Measurements from ENCODE around the gene TMEM44.

- TF ChIP-seq, protein P1, sequence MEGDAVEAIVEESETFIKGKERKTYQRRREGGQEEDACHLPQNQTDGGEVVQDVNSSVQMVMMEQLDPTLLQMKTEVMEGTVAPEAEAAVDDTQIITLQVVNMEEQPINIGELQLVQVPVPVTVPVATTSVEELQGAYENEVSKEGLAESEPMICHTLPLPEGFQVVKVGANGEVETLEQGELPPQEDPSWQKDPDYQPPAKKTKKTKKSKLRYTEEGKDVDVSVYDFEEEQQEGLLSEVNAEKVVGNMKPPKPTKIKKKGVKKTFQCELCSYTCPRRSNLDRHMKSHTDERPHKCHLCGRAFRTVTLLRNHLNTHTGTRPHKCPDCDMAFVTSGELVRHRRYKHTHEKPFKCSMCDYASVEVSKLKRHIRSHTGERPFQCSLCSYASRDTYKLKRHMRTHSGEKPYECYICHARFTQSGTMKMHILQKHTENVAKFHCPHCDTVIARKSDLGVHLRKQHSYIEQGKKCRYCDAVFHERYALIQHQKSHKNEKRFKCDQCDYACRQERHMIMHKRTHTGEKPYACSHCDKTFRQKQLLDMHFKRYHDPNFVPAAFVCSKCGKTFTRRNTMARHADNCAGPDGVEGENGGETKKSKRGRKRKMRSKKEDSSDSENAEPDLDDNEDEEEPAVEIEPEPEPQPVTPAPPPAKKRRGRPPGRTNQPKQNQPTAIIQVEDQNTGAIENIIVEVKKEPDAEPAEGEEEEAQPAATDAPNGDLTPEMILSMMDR (IDR thresholded peaks at IDR 0.05; ENCODE audit: extremely low read depth in 1 of 2, insufficient read depth in 1 of 2, low read depth in 1 of 2, low read length in 2 of 2): no peak
- no peak for TF ChIP-seq MYC (IDR thresholded peaks at IDR 0.05; ENCODE audit: low read depth, low read length)
- TF ChIP-seq EZH2 (IDR thresholded peaks at IDR 0.05; ENCODE audit: borderline replicate concordance, low read depth, low read length, severe bottlenecking): no peak
- no peak for TF ChIP-seq MAX (IDR thresholded peaks at IDR 0.05; ENCODE audit: insufficient read depth, insufficient read length)
- no peak for TF ChIP-seq POLR2A (IDR thresholded peaks at IDR 0.05; ENCODE audit: low read depth, low read length)
- TF ChIP-seq FOS (IDR thresholded peaks at IDR 0.05; ENCODE audit: borderline replicate concordance, insufficient read depth, low read length): no peak
These were observed 27.1 kb downstream of the TMEM44 start for GRCh38 chr3:194606163-194606562.
